CD14-positive monocyte (primary cell): ENCODE results near the gene SBK1. TPM values are rescaled to one million over a fixed set of nuclear protein-coding genes. Genes with fewer than 3 reads are reported as not detected.

Source experiments
- DNase-seq, 3 donors: peaks; one replicate each; pipeline ENCODE4 v3.0.0-alpha.2; 2011 to 2022
- H2AFZ ChIP-seq: 2 replicates; pipeline ENCODE4 v1.6.0; 2012; ENCODE audit warnings: mild to moderate bottlenecking, low read depth, low read length, inconsistent platforms; ENCODE audit not compliant: insufficient read depth, poor library complexity, severe bottlenecking
- H3K27ac ChIP-seq, 2 donors: 1 replicate in 1 of 2; 2 replicates in 1 of 2; pipeline ENCODE4 v1.5.1; 2012 to 2013; ENCODE audit warnings: low read length in 2 of 2, control low read depth in 1 of 2, inconsistent platforms in 1 of 2, low read depth in 1 of 2, mild to moderate bottlenecking in 1 of 2
- H3K27me3 ChIP-seq, 2 donors: one replicate each; pipeline versions ENCODE4 v1.6.0 to v1.6.1; 2011 to 2013; ENCODE audit warnings: low read length in 2 of 2; ENCODE audit not compliant: control insufficient read depth in 2 of 2, insufficient read depth in 2 of 2
- H3K36me3 ChIP-seq, 2 donors: replicated peaks in 1 of 2; 1 replicate in 1 of 2; 2 replicates in 1 of 2; pipeline versions ENCODE4 v1.5.1 to v1.6.1; 2012 to 2013; ENCODE audit warnings: low read length in 2 of 2, control low read depth in 1 of 2, inconsistent platforms in 1 of 2, mild to moderate bottlenecking in 1 of 2; ENCODE audit not compliant: insufficient read depth in 2 of 2, control insufficient read depth in 1 of 2
- H3K4me1 ChIP-seq, 2 donors: 1 replicate in 1 of 2; 2 replicates in 1 of 2; pipeline versions ENCODE4 v1.5.1 to v1.6.1; 2012 to 2013; ENCODE audit warnings: low read length in 2 of 2, control low read depth in 1 of 2, inconsistent platforms in 1 of 2, mild to moderate bottlenecking in 1 of 2, moderate library complexity in 1 of 2; ENCODE audit not compliant: insufficient read depth in 2 of 2, control insufficient read depth in 1 of 2
- H3K4me2 ChIP-seq: replicated peaks from 2 replicates; pipeline ENCODE3; 2012; ENCODE audit warnings: low read length, moderate library complexity, mild to moderate bottlenecking; ENCODE audit not compliant: poor library complexity, severe bottlenecking; ENCODE audit errors: extremely low read depth
- H3K4me3 ChIP-seq, 3 experiments: fragments of 200-600 bp in 1 of 3; sonication (generic) in 1 of 3; replicated peaks in 1 of 3; 1 replicate in 2 of 3; 2 replicates in 1 of 3; pipeline ENCODE4 v1.5.1; 2011 to 2013; ENCODE audit warnings: low read length in 3 of 3, mild to moderate bottlenecking in 3 of 3, control low read depth in 2 of 3, low read depth in 2 of 3, inconsistent platforms in 1 of 3, moderate library complexity in 1 of 3
- H3K79me2 ChIP-seq: 2 replicates; pipeline ENCODE4 v1.6.0; 2012; ENCODE audit warnings: mild to moderate bottlenecking, control low read depth, inconsistent platforms, low read length, moderate library complexity; ENCODE audit not compliant: insufficient read depth
- H3K9ac ChIP-seq: 2 replicates; pipeline ENCODE4 v1.6.0; 2017; ENCODE audit warnings: low read length, mild to moderate bottlenecking; ENCODE audit not compliant: insufficient read depth, poor library complexity, severe bottlenecking
- H3K9me3 ChIP-seq, 2 donors: replicated peaks in 1 of 2; 1 replicate in 1 of 2; 2 replicates in 1 of 2; pipeline versions ENCODE4 v1.5.1 to v1.6.1; 2012 to 2013; ENCODE audit warnings: low read length in 2 of 2, control low read depth in 1 of 2; ENCODE audit not compliant: control insufficient read depth in 1 of 2, insufficient read depth in 1 of 2
- H4K20me1 ChIP-seq: 2 replicates; pipeline ENCODE4 v1.6.0; 2012; ENCODE audit warnings: mild to moderate bottlenecking, low read length, control low read depth, moderate library complexity; ENCODE audit not compliant: insufficient read depth
- H3K27ac Mint-ChIP-seq, 7 donors: one replicate each; pipeline ENCODE4 v1.8.0; 2020; ENCODE audit warnings: mild to moderate bottlenecking in 7 of 7, mixed read lengths in 7 of 7, moderate library complexity in 6 of 7, inconsistent platforms in 2 of 7
- H3K27me3 Mint-ChIP-seq, 3 donors: one replicate each; pipeline ENCODE4 v1.8.0; 2021 to 2022; ENCODE audit warnings: low read depth in 3 of 3, mild to moderate bottlenecking in 3 of 3, mixed read lengths in 3 of 3, moderate library complexity in 3 of 3, inconsistent platforms in 1 of 3
- H3K36me3 Mint-ChIP-seq, 2 donors: one replicate each; pipeline ENCODE4 v1.8.0; 2020; ENCODE audit warnings: mixed read lengths in 2 of 2, inconsistent platforms in 1 of 2, mild to moderate bottlenecking in 1 of 2
- H3K4me1 Mint-ChIP-seq: one replicate; pipeline ENCODE4 v1.8.0; 2020; ENCODE audit warnings: mild to moderate bottlenecking, mixed read lengths
- H3K4me3 Mint-ChIP-seq, 2 donors: one replicate each; pipeline ENCODE4 v1.8.0; 2020; ENCODE audit warnings: mild to moderate bottlenecking in 2 of 2, mixed read lengths in 2 of 2, moderate library complexity in 1 of 2
- H3K9me3 Mint-ChIP-seq, 7 donors: one replicate each; pipeline ENCODE4 v1.8.0; 2020 to 2022; ENCODE audit warnings: mixed read lengths in 7 of 7, mild to moderate bottlenecking in 6 of 7, moderate library complexity in 6 of 7, inconsistent platforms in 2 of 7
- WGBS: methylation state at CpG from one replicate; pipeline ENCODE4 v1.1.5; 2013; ENCODE audit warnings: missing lambda C conversion rate; ENCODE audit not compliant: insufficient coverage; 5-methylcytosine and 5-hydroxymethylcytosine counted together
- intact Hi-C, 2 donors: fragments of 100-400 bp; cut with micrococcal nuclease; formaldehyde crosslinking; loops; one replicate each; pipeline versions ENCODE4 v1.15.0 to v1.15.1; 2023
- polyA plus RNA-seq, 3 donors: library from polyadenylated mRNA; depleted of rRNA in 1 of 3; unstranded in 2 of 3; stranded (reverse) in 1 of 3; fragments of 300-500 nt in 2 of 3; fragments of >200 nt in 1 of 3; fragmentation: Illumina TruSeq in 2 of 3; gene quantifications; 1 replicate in 2 of 3; 2 replicates in 1 of 3; pipeline ENCODE4 v1.2.3, GENCODE V29; 2012 to 2021
- TF ChIP-seq, protein P1 (sequence below): fragments of 200-600 bp; IDR thresholded peaks from one replicate; pipeline ENCODE4 v1.8.0; 2022; ENCODE audit warnings: antibody characterized with exemption, mild to moderate bottlenecking

Gene SBK1
- polyA plus RNA-seq, 3 donors: 0.04 TPM; not detected in 2

DNA sequence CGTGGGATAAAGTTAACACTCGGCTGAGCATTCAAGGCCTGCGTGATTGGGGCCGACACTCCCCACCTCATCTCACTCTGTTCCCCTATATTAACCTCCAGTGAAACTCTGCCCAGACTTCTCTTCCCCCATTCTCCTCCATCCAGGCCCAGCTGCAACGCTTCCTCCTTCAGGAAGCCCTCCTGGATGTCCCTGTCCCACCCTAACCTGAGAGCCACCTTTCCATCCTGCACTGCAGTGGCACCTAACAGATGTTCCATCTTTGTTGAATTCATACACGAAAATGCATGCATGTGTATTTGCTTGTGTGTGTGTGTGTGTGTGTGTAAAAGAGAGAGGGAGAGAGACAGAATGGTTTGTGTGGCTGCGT lies 32.6 kb upstream of the SBK1 start:
- Mint-ChIP-seq H3K27me3 (peaks cover 5 to 11% (median 10%) of the 10 kb centered on the region in 3 donors), H3K36me3 (no peaks in the 10 kb centered on the region), H3K27ac (no peak overlapping the region), H3K4me1 (peaks cover 4% of the 10 kb centered on the region), H3K9me3 (peaks cover 0 to 5% (median 2%) of the 10 kb centered on the region in 7 donors), H3K4me3 (no peak overlapping the region)
- H3K4me1 ChIP-seq: no peaks in the 10 kb centered on the region
- H2AFZ ChIP-seq: no peak overlapping the region
- H3K27me3 ChIP-seq: no peaks in the 10 kb centered on the region
- no peaks in the 10 kb centered on the region for H4K20me1 ChIP-seq
- no peak overlapping the region for H3K4me3 ChIP-seq
- no peaks in the 10 kb centered on the region for H3K9me3 ChIP-seq
- no peak overlapping the region for H3K9ac ChIP-seq
- no peak for DNase-seq
- H3K27ac ChIP-seq: no peak overlapping the region
- intact Hi-C loops: loop anchor here in 1 of 2 donors (10.0 kb wide), 1 partner anchor 1205 kb away; no protein-coding TSS in a partner anchor
- WGBS: 92% methylated on average over 7 of the region's 7 CpGs
- no peaks in the 10 kb centered on the region for H3K79me2 ChIP-seq
- H3K36me3 ChIP-seq: no peaks in the 10 kb centered on the region
- H3K4me2 ChIP-seq: no peak overlapping the region
- TF ChIP-seq, protein P1, sequence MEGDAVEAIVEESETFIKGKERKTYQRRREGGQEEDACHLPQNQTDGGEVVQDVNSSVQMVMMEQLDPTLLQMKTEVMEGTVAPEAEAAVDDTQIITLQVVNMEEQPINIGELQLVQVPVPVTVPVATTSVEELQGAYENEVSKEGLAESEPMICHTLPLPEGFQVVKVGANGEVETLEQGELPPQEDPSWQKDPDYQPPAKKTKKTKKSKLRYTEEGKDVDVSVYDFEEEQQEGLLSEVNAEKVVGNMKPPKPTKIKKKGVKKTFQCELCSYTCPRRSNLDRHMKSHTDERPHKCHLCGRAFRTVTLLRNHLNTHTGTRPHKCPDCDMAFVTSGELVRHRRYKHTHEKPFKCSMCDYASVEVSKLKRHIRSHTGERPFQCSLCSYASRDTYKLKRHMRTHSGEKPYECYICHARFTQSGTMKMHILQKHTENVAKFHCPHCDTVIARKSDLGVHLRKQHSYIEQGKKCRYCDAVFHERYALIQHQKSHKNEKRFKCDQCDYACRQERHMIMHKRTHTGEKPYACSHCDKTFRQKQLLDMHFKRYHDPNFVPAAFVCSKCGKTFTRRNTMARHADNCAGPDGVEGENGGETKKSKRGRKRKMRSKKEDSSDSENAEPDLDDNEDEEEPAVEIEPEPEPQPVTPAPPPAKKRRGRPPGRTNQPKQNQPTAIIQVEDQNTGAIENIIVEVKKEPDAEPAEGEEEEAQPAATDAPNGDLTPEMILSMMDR: no peak

DNA sequence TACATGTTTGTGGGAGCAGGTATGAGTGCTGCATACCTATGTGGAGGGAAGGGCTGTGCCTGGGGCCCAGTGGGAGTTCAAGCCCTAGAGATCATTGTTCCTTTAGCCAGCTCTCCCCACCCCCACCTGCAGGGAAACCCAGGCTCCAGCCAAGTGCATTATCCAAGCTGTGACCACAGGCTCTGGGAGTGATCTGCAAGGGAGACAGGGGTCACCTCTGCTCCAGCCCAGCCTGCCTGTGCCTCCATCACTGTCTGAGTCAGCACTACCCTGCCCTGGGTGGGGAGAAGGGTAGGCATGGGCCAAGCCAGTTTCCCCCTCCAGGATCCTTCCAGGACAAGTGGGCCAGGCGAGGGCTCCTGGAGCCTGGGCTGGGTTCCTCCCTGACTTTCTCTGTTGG lies 32.1 kb upstream of the SBK1 start:
- intact Hi-C loops: no loop called here
- TF ChIP-seq, protein P1: no peak
- WGBS: no CpG with 5 or more reads among the region's 1 CpG
- Mint-ChIP-seq H3K36me3 (no peaks in the 10 kb centered on the region), H3K9me3 (peaks cover 0 to 5% (median 2%) of the 10 kb centered on the region in 7 donors), H3K4me1 (peaks cover 6% of the 10 kb centered on the region), H3K4me3 (no peak overlapping the region), H3K27me3 (peaks cover 7 to 13% (median 11%) of the 10 kb centered on the region in 3 donors), H3K27ac (no peak overlapping the region)
- Histone ChIP-seq H3K79me2 (no peaks in the 10 kb centered on the region), H2AFZ (no peak overlapping the region), H4K20me1 (no peaks in the 10 kb centered on the region), H3K9ac (no peak overlapping the region), H3K4me2 (no peak overlapping the region), H3K27me3 (no peaks in the 10 kb centered on the region), H3K4me3 (no peak overlapping the region), H3K4me1 (no peaks in the 10 kb centered on the region), H3K27ac (no peak overlapping the region), H3K9me3 (no peaks in the 10 kb centered on the region), H3K36me3 (no peaks in the 10 kb centered on the region)
- DNase-seq: no peak
